Esophagus squamous epithelium (tissue), 5 donors: Measurements from ENCODE around the gene ARRB1. TPM values are rescaled to one million over a fixed set of nuclear protein-coding genes. Genes with fewer than 3 reads are reported as not detected.

Source experiments
- DNase-seq: peaks from one replicate; lab custom pipeline; 2025; lab: John Stamatoyannopoulos, UW
- H3K27ac ChIP-seq, 4 donors: fragments of 200-600 bp; sonication (generic); one replicate each; pipeline ENCODE4 v1.5.1; 2016 to 2019; ENCODE audit warnings: mild to moderate bottlenecking in 1 of 4
- H3K27me3 ChIP-seq, 4 donors: fragments of 200-600 bp; sonication (generic); 1 replicate in 3 of 4; 2 replicates in 1 of 4; pipeline versions ENCODE4 v1.5.1 to v1.6.0; 2017 to 2021; ENCODE audit warnings: antibody characterized with exemption in 1 of 4
- H3K36me3 ChIP-seq, 3 donors: fragments of 200-600 bp; sonication (generic); one replicate each; pipeline ENCODE4 v1.5.1; 2016 to 2019
- H3K4me1 ChIP-seq, 3 donors: fragments of 200-600 bp; sonication (generic); one replicate each; pipeline ENCODE4 v1.5.1; 2017 to 2019
- H3K4me3 ChIP-seq, 4 donors: fragments of 200-600 bp; sonication (generic); 1 replicate in 3 of 4; 2 replicates in 1 of 4; pipeline ENCODE4 v1.5.1; 2016 to 2019; ENCODE audit warnings: mild to moderate bottlenecking in 2 of 4, moderate library complexity in 1 of 4
- H3K9me3 ChIP-seq, 3 donors: fragments of 200-600 bp; sonication (generic); one replicate each; pipeline ENCODE4 v1.5.1; 2016 to 2019
- POLR2A ChIP-seq, 4 donors: fragments of 450-650 bp; IDR thresholded peaks; one replicate each; pipeline ENCODE4 v1.6.1; 2017; ENCODE audit warnings: antibody characterized with exemption in 4 of 4, mild to moderate bottlenecking in 4 of 4, moderate library complexity in 3 of 4
- WGBS, 2 donors: methylation state at CpG; one replicate each; pipeline ENCODE4 v1.1.5; 2018; 5-methylcytosine and 5-hydroxymethylcytosine counted together
- intact Hi-C: fragments of 100-400 bp; cut with DNase I; formaldehyde crosslinking; loops from one replicate; pipeline ENCODE4 v1.15.0; 2022
- total RNA-seq, 4 donors: library from RNA; depleted of rRNA; stranded (reverse); fragments of >200 nt; gene quantifications; one replicate each; pipeline ENCODE4 v1.1.0, GENCODE V29; 2016
- TF ChIP-seq, protein P1 (sequence below), 6 experiments: fragments of 450-650 bp in 4 of 6; fragments of 200-600 bp in 2 of 6; sonication (generic) in 2 of 6; IDR thresholded peaks; one replicate each; pipeline ENCODE4 v1.5.1; 2016 to 2019; ENCODE audit warnings: antibody characterized with exemption in 6 of 6, mild to moderate bottlenecking in 4 of 6, moderate library complexity in 4 of 6
- donor health status: DM: yes; HTN: yes; CAD: no.

ARRB1 gene
- total RNA-seq, 4 donors from 2014 or later = 9.6 to 24.8 (median 17.8) TPM

DNA sequence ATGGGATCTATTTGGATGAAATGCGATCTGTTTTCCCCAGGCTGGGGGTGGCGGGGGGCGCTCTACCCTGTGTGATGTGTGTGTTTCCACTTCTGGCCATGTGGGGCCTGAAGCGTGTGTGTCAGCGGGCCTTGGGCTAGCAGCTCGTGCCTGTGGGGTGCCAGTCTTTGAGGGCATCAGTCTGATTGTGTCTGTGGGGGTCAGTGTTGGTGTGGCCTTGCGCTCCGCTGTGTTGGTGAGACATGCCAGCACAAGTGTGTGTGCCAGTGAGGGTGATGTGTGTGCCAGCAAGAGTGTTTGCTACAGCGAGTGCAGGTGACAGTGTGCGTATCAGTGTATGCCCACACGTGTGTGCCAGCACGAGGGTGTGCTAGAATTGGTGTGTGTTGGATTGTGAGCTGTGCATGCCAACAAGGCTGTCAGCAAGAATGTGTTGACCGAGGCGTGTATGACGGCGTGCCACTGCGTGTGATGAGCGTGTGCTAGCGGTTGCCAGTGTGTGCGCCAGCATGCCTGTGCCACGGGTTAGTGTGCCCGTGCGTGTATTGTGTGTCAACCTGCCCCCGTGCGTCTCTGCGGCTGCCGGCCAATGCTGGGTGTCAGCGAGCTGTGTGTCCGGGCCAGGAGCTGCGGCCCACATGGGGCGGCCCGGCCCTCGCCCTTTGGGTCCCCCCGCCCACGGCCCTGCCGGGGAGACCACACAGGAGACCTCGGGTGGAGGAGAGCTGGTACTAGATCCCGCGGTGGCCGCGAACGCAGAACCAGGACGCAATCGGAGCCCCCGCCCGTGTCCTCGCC, 519 bp downstream of the ARRB1 start:
- WGBS, 2 donors = 8 to 11% methylated on average over 20 of the region's 47 CpGs
- no peak for DNase-seq
- Histone ChIP-seq H3K4me1 (peaks cover 51 to 72% (median 56%) of the 10 kb centered on the region in 3 donors), H3K27ac (peak overlapping the region; percentile 87 to 97 (median 92)), H3K36me3 (no peaks in the 10 kb centered on the region), H3K27me3 (no peaks in the 10 kb centered on the region), H3K9me3 (no peaks in the 10 kb centered on the region), H3K4me3 (peak overlapping the region; percentile 57 to 93 (median 74))
- intact Hi-C loops = no loop called here
- TF ChIP-seq, protein P1, sequence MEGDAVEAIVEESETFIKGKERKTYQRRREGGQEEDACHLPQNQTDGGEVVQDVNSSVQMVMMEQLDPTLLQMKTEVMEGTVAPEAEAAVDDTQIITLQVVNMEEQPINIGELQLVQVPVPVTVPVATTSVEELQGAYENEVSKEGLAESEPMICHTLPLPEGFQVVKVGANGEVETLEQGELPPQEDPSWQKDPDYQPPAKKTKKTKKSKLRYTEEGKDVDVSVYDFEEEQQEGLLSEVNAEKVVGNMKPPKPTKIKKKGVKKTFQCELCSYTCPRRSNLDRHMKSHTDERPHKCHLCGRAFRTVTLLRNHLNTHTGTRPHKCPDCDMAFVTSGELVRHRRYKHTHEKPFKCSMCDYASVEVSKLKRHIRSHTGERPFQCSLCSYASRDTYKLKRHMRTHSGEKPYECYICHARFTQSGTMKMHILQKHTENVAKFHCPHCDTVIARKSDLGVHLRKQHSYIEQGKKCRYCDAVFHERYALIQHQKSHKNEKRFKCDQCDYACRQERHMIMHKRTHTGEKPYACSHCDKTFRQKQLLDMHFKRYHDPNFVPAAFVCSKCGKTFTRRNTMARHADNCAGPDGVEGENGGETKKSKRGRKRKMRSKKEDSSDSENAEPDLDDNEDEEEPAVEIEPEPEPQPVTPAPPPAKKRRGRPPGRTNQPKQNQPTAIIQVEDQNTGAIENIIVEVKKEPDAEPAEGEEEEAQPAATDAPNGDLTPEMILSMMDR (IDR thresholded peaks at IDR 0.05) = no peak
- peak in 1 of 4 donors; percentile 34 for TF ChIP-seq POLR2A (IDR thresholded peaks at IDR 0.05)

DNA sequence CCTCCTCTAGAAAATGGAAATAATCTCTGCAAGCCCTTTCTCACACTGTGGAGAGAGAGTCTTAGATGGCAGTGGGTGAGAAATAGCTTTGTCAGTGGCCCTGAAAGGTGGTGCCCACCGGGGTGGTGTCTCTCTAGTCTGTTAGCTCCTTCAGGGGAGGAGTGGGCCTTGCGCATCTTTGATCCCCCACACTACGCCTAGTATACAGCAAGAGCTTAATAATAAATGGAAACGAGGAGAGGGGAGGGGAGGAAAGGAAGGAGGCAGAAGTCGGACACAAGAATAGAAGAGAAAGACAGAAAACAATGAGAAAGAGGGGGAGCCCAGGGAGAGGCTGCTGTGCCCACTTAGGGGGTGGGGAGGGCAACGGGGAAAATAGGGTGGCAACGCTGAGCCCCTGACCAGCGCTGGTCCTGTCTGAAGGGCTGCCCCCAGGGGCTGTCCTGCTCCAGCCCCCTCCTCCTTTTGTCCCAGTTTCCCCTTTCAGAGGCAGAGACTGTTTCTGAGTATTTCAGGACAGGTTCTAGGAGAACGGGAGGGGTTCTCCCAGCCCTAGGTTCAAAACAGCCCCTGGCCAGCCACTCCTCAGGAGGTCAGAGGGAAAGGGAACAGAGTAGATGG, 1.2 kb downstream of the ARRB1 start:
- no peak for DNase-seq
- Histone ChIP-seq H3K9me3 (no peaks in the 10 kb centered on the region), H3K27ac (peak overlapping the region; percentile 87 to 97 (median 92)), H3K4me1 (peaks cover 57 to 79% (median 63%) of the 10 kb centered on the region in 3 donors), H3K27me3 (no peaks in the 10 kb centered on the region), H3K4me3 (peak overlapping the region; percentile 57 to 93 (median 74)), H3K36me3 (no peaks in the 10 kb centered on the region)
- 30 to 63% methylated on average over 9 of the region's 9 CpGs for WGBS, 2 donors
- TF ChIP-seq, protein P1 (IDR thresholded peaks at IDR 0.05) = no peak
- TF ChIP-seq POLR2A (IDR thresholded peaks at IDR 0.05) = no peak
- intact Hi-C loops = no loop called here

DNA sequence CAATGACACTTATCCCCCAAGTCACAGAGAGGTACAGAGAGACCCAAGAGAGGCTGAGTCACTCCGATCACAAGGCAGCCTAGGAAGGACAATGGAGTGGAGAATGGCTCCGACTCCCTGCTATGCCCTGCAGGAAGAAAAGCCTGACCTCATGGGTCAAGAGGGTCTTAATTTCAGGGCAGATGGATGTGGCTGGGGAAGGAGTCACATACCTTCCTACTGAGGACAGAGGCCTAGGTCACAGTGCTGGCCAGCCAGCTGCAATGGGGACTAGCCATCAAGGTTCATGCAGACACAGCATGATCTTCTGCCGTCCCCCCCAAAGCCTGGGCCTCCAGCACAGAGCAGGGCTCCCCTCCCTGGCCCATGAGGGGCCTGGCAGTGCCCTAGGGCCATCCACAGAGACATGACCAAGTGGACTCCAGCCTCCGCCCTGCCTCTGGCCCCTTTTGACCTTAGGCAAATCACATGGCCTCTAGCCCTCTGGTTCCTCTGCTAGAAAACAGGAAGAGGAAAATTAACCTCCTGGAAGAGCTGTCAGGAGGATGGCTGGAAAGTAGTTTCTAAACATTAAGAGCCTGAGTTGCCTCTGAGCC, 1.8 kb downstream of the ARRB1 start:
- TF ChIP-seq, protein P1 (IDR thresholded peaks at IDR 0.05) = no peak
- TF ChIP-seq POLR2A (IDR thresholded peaks at IDR 0.05) = no peak
- intact Hi-C loops = no loop called here
- Histone ChIP-seq H3K27me3 (no peaks in the 10 kb centered on the region), H3K36me3 (no peaks in the 10 kb centered on the region), H3K9me3 (no peaks in the 10 kb centered on the region), H3K27ac (peak overlapping the region; percentile 87 to 97 (median 92)), H3K4me3 (peak overlapping the region in 3 of 4 donors; percentile 57 to 93 (median 79)), H3K4me1 (peaks cover 63 to 85% (median 69%) of the 10 kb centered on the region in 3 donors)
- no peak for DNase-seq
- WGBS, 2 donors = 79 to 83% methylated on average over 2 to 3 of the region's 4 CpGs

DNA sequence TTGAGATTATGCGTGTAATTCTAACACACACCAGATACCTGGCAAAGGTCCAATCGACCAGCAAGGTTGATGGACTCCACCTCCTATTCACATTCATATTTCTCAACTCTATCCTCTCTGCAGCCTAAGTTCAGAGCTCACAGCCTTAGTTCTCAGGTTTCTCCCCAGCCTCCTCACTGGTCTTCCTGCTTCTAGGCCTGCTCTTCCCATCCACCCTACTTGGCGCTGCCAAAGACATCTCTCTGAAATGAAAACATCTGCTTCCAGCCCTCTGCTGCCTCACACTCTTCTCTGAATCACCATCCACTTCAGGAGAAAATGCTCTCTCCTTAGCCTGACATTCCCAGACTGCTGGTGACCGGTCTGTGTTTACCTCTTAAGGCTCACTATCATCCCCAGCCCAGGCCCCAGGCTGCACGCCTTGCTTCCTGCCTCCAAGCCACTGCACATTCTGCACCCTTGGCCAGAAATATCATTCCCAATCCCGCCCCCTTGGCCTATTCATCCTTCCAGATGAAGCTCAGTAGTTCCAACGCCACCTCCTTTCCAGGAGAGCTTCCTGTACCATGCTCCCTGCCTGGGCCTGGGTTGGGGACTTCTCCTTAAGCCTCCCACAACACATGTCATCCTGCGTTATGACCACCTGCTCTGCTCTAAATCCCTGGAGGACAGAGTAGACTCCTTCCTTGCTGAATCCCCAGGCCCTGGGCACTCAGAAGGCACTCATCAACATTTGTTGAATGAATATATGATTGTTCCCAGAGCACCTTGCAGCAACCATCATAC, 3.5 kb downstream of the ARRB1 start:
- Histone ChIP-seq H3K36me3 (no peaks in the 10 kb centered on the region), H3K27ac (peak overlapping the region; percentile 87 to 97 (median 92)), H3K27me3 (no peaks in the 10 kb centered on the region), H3K9me3 (no peaks in the 10 kb centered on the region), H3K4me3 (no peak overlapping the region), H3K4me1 (peaks cover 79 to 98% (median 85%) of the 10 kb centered on the region in 3 donors)
- intact Hi-C loops = no loop called here
- no peak for DNase-seq
- 30 to 52% methylated on average over 5 to 8 of the region's 8 CpGs for WGBS, 2 donors
- TF ChIP-seq, protein P1 (IDR thresholded peaks at IDR 0.05) = no peak
- no peak for TF ChIP-seq POLR2A (IDR thresholded peaks at IDR 0.05)
